Suprapubic skin (tissue), 4 donors: ENCODE measurements around the gene PDZRN3.

Experiments
- CTCF ChIP-seq, 2 donors: fragments of 200-600 bp in 1 of 2; fragments of 450-650 bp in 1 of 2; sonication (generic) in 1 of 2; IDR thresholded peaks; one replicate each; pipeline ENCODE4 v1.5.1; 2016 to 2019; ENCODE audit warnings: antibody characterized with exemption in 2 of 2, mild to moderate bottlenecking in 1 of 2, moderate library complexity in 1 of 2
- EP300 ChIP-seq: sonication (generic); formaldehyde crosslinking; IDR thresholded peaks from one replicate; pipeline ENCODE4 v1.6.1; 2017; ENCODE audit warnings: antibody characterized with exemption
- POLR2AphosphoS5 ChIP-seq, 3 donors: sonication (generic); formaldehyde crosslinking; IDR thresholded peaks; one replicate each; pipeline ENCODE4 v1.6.1; 2017; ENCODE audit warnings: antibody characterized with exemption in 3 of 3

- TF ChIP-seq EP300 (no peak), CTCF (IDR thresholded peaks at IDR 0.05) (no peak), POLR2AphosphoS5 (IDR thresholded peaks at IDR 0.05) (no peak)
Observed at GRCh38 chr3:73475175-73475574, 149.6 kb downstream of the PDZRN3 start.
